GM23248 (cell line): ENCODE measurements around the gene SEMA3F. TPM values are rescaled to one million over a fixed set of nuclear protein-coding genes. Genes with fewer than 3 reads are reported as not detected.

ENCODE experiments used
- DNase-seq: peaks from one replicate; pipeline ENCODE4 v3.0.0-alpha.2; 2015
- H2AFZ ChIP-seq: fragments of 200-600 bp; sonication (generic); 2 replicates; pipeline ENCODE4 v1.6.1; 2016; ENCODE audit warnings: antibody characterized with exemption
- H3F3A ChIP-seq: fragments of 200-600 bp; sonication (generic); 2 replicates; pipeline ENCODE4 v1.6.1; 2016; ENCODE audit warnings: mild to moderate bottlenecking, antibody characterized with exemption, mixed run types; ENCODE audit not compliant: insufficient read depth
- H3K27ac ChIP-seq: fragments of 200-600 bp; sonication (generic); 2 replicates; pipeline ENCODE4 v1.5.1; 2016; ENCODE audit warnings: mild to moderate bottlenecking
- H3K27me3 ChIP-seq: fragments of 200-600 bp; sonication (generic); replicated peaks from 2 replicates; pipeline ENCODE4 v1.6.1; 2016; ENCODE audit warnings: mild to moderate bottlenecking; ENCODE audit not compliant: insufficient read depth
- H3K36me3 ChIP-seq: fragments of 200-600 bp; sonication (generic); 2 replicates; pipeline ENCODE4 v1.6.1; 2016; ENCODE audit warnings: low read depth, mild to moderate bottlenecking
- H3K4me1 ChIP-seq: fragments of 200-600 bp; sonication (generic); 2 replicates; pipeline ENCODE4 v1.6.1; 2016; ENCODE audit warnings: mild to moderate bottlenecking; ENCODE audit not compliant: insufficient read depth
- H3K4me2 ChIP-seq: fragments of 200-600 bp; sonication (generic); one replicate; pipeline ENCODE4 v1.6.1; 2016; ENCODE audit warnings: mild to moderate bottlenecking; ENCODE audit not compliant: unreplicated experiment
- H3K4me3 ChIP-seq: fragments of 200-600 bp; sonication (generic); 2 replicates; pipeline ENCODE4 v1.5.1; 2016; ENCODE audit warnings: mild to moderate bottlenecking
- H3K79me2 ChIP-seq: fragments of 200-600 bp; sonication (generic); 2 replicates; pipeline ENCODE4 v1.6.1; 2016; ENCODE audit warnings: mild to moderate bottlenecking; ENCODE audit not compliant: insufficient read depth
- H3K9ac ChIP-seq: fragments of 200-600 bp; sonication (generic); 2 replicates; pipeline ENCODE4 v1.6.1; 2016; ENCODE audit warnings: mild to moderate bottlenecking
- H3K9me2 ChIP-seq: fragments of 200-600 bp; sonication (generic); 2 replicates; pipeline ENCODE4 v1.6.1; 2016; ENCODE audit warnings: mixed run types, mild to moderate bottlenecking, moderate library complexity; ENCODE audit not compliant: insufficient read depth
- H3K9me3 ChIP-seq: fragments of 200-600 bp; sonication (generic); one replicate; pipeline ENCODE4 v1.6.1; 2017; ENCODE audit warnings: low read depth
- H4K20me1 ChIP-seq: fragments of 200-600 bp; sonication (generic); 2 replicates; pipeline ENCODE4 v1.6.0; 2016; ENCODE audit not compliant: insufficient read depth
- EZH2 ChIP-seq: fragments of 200-600 bp; sonication (generic); IDR thresholded peaks from 2 replicates; pipeline ENCODE4 v1.6.1; 2018; ENCODE audit warnings: antibody characterized with exemption, mild to moderate bottlenecking; ENCODE audit not compliant: insufficient read depth, poor library complexity, severe bottlenecking
- EZH2phosphoT487 ChIP-seq: fragments of 200-600 bp; sonication (generic); IDR thresholded peaks from 2 replicates; pipeline ENCODE4 v1.6.1; 2018; ENCODE audit warnings: antibody characterized with exemption, moderate library complexity, mild to moderate bottlenecking, low read depth; ENCODE audit not compliant: insufficient read depth
- WGBS, 2 experiments: methylation state at CpG; one replicate each; pipeline ENCODE4 v1.1.6; 2015 to 2017; ENCODE audit warnings: low lambda C conversion rate in 2 of 2, low coverage in 1 of 2; ENCODE audit errors: missing lambda C conversion rate in 2 of 2; 5-methylcytosine and 5-hydroxymethylcytosine counted together
- in situ Hi-C: fragments of 300-500 bp; cut with MboI; formaldehyde crosslinking; loops from 2 replicates; pipeline ENCODE4 v1.15.0; 2020
- polyA plus RNA-seq: library from polyadenylated mRNA; unstranded; fragments of >200 nt; fragmentation: Nextera tagmentation; extraction: Ambion mirVana; gene quantifications from 2 replicates; pipeline ENCODE4 v1.2.1, GENCODE V29; 2016
- total RNA-seq: library from RNA; depleted of rRNA; stranded (reverse); fragments of >200 nt; shearing (Covaris generic); gene quantifications from 2 replicates; pipeline ENCODE4 v1.2.3, GENCODE V29; 2014

Gene SEMA3F
- total and polyA plus RNA-seq, 2 experiments from 2014 or later = 0.54 to 3.2 TPM

DNA sequence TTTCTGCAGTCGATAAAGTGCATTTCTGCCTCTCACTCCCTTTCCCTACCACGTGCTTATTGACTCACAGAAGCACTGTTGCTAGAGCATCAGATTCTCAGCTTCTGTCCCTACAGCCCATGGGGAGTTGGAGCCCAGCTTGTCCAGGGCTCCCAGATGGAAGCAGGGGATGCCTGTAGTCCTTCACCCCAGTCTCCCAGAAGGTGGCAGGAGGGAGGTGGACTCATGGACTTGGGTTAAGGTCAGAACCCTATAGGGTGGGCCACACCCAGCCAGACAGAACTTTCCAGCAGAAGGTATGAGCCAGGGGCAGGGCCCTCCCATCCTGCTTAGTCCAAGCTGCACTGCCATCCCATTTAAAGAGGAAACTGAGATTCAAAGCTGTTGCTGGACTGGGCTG, 33.1 kb upstream of the SEMA3F start:
- Histone ChIP-seq H3K27me3 (no peaks in the 10 kb centered on the region), H3K27ac (no peak overlapping the region), H3K4me2 (no peak overlapping the region), H4K20me1 (no peaks in the 10 kb centered on the region), H3K79me2 (no peaks in the 10 kb centered on the region), H3K9me2 (no peaks in the 10 kb centered on the region), H3K9ac (no peak overlapping the region), H3K4me1 (0 out of 2 replicates have a peak, but pooled peaks cover 4% of the 10 kb centered on the region), H3K4me3 (no peak overlapping the region), H3K9me3 (no peaks in the 10 kb centered on the region), H2AFZ (no peak overlapping the region), H3F3A (peaks cover 41% of the 10 kb centered on the region), H3K36me3 (peaks cover 23% of the 10 kb centered on the region; the same call in 1 of the 2 replicates)
- peak; percentile 57 for DNase-seq
- in situ Hi-C loops = loop anchor here (10.0 kb wide), 1 partner anchor 63 kb away; no protein-coding TSS in a partner anchor
- TF ChIP-seq EZH2 (no peak), EZH2phosphoT487 (no peak)
- WGBS, 2 experiments = 18 to 28% methylated on average over 2 of the region's 2 CpGs

- H3K27ac ChIP-seq = no peak overlapping the region
- peaks cover 34% of the 10 kb centered on the region for H3F3A ChIP-seq
- no peaks in the 10 kb centered on the region for H3K79me2 ChIP-seq
- H3K4me3 ChIP-seq = no peak overlapping the region
- no peak overlapping the region for H2AFZ ChIP-seq
- peaks cover 16% of the 10 kb centered on the region; the same call in 1 of the 2 replicates for H3K36me3 ChIP-seq
- H3K9me2 ChIP-seq = no peaks in the 10 kb centered on the region
- H3K4me1 ChIP-seq = 0 out of 2 replicates have a peak, but pooled peaks cover 4% of the 10 kb centered on the region
- peak; percentile 28 for DNase-seq
- in situ Hi-C loops = loop anchor here (10.0 kb wide), 1 partner anchor 62 kb away; no protein-coding TSS in a partner anchor
- H3K27me3 ChIP-seq = no peaks in the 10 kb centered on the region
- H4K20me1 ChIP-seq = no peaks in the 10 kb centered on the region
- H3K9me3 ChIP-seq = no peaks in the 10 kb centered on the region
- TF ChIP-seq EZH2 (no peak), EZH2phosphoT487 (no peak)
- 68 to 73% methylated on average over 14 of the region's 14 CpGs for WGBS, 2 experiments
- H3K4me2 ChIP-seq = no peak overlapping the region
- H3K9ac ChIP-seq = no peak overlapping the region
Observed at GRCh38 chr3:50122661-50123391, 32.3 kb upstream of the SEMA3F start.

DNA sequence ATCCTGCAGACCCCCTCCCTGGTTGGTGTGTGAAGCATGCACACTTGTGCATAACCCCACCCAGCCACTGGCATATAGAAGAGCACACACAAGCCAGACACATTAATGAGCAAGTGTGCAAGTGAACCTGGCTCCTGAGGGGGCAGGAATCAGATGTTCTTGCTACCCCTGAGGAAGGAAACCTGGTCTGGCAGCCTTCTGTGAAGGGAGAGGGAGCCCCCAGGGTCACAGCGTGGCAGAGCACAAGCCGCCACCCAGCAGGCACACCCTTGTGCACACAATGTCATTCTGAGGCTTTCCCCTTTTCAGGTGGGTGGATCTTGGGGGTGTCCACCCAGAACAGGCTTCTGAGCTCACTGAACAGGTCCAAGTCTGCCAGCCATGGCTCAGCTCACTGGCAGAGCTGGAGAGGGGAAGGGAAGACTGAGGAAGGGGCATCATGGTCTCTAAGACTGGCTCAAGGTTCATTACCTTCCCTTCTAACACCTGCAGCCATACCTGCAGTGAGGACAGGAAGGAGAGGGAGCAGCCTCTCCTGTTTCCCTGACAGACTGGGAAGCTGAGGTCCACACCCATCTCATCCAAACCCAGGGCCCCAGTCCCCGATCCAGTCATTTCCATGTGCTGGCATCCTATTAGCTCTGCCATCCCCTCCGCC, 31.6 kb upstream of the SEMA3F start:
- Histone ChIP-seq H3K9ac (no peak overlapping the region), H3F3A (peaks cover 27% of the 10 kb centered on the region), H3K4me2 (no peak overlapping the region), H3K27me3 (no peaks in the 10 kb centered on the region), H4K20me1 (no peaks in the 10 kb centered on the region), H3K79me2 (no peaks in the 10 kb centered on the region), H3K36me3 (peaks cover 9% of the 10 kb centered on the region; the same call in 1 of the 2 replicates), H3K9me3 (no peaks in the 10 kb centered on the region), H3K9me2 (no peaks in the 10 kb centered on the region), H3K4me1 (0 out of 2 replicates have a peak, but pooled peaks cover 4% of the 10 kb centered on the region), H2AFZ (no peak overlapping the region), H3K4me3 (no peak overlapping the region), H3K27ac (no peak overlapping the region)
- 14 to 51% methylated on average over 1 to 4 of the region's 4 CpGs for WGBS, 2 experiments
- DNase-seq = no peak
- TF ChIP-seq EZH2 = no peak
- TF ChIP-seq EZH2phosphoT487 = no peak
- in situ Hi-C loops = loop anchor here (10.0 kb wide), 1 partner anchor 61 kb away; no protein-coding TSS in a partner anchor

DNA sequence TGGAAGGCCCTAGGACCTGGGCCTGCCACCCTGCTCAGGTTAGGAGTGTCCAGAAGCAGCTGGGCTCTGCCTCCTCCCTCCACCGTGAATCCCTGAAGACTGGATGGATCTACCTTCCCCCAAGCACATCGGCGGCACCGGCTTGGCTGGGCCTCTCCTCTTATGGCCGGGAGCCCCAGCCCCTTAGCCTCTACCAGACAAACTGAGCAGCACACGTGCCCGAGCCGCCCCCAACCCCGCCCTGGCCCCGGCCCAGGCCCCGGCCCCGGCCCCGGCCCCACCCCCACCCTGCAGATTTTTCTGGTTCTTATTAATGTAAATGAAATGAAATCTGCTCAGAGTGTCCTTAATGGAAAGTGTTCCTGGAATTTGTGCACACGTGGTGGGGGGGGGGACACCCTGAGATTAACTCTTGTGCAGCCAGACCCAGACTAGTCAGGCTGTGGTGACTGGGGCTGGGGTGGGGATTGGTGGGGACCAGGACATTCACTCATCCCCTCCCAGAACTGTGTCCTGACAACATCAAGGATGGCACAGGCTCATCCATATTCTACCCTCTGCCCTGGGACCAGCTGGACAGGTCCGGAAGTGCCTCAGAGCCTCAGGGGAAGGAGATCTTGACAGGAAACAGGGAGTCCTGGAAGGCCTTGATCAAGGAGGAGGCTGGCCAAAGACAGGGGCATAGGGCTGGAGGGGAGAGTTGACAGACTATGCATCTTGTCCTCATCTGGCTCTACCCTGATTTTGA, 30.9 kb upstream of the SEMA3F start:
- no peaks in the 10 kb centered on the region for H3K9me2 ChIP-seq
- H3K4me1 ChIP-seq = 0 out of 2 replicates have a peak, but pooled peaks cover 4% of the 10 kb centered on the region
- in situ Hi-C loops = loop anchor here (10.0 kb wide), 1 partner anchor 61 kb away; no protein-coding TSS in a partner anchor
- no peaks in the 10 kb centered on the region for H3K9me3 ChIP-seq
- no peak overlapping the region for H3K4me3 ChIP-seq
- TF ChIP-seq EZH2 = no peak
- no peak for TF ChIP-seq EZH2phosphoT487
- H2AFZ ChIP-seq = no peak overlapping the region
- H3K27ac ChIP-seq = no peak overlapping the region
- H3K27me3 ChIP-seq = no peaks in the 10 kb centered on the region
- H3K36me3 ChIP-seq = peaks cover 8% of the 10 kb centered on the region; the same call in 1 of the 2 replicates
- no peaks in the 10 kb centered on the region for H3K79me2 ChIP-seq
- peak; percentile 42 for DNase-seq
- H3F3A ChIP-seq = peaks cover 20% of the 10 kb centered on the region
- H3K9ac ChIP-seq = no peak overlapping the region
- no peaks in the 10 kb centered on the region for H4K20me1 ChIP-seq
- 3 to 10% methylated on average over 7 to 15 of the region's 15 CpGs for WGBS, 2 experiments
- H3K4me2 ChIP-seq = no peak overlapping the region
